B cell (primary cell): ENCODE data around the gene SH2D5. TPM values are rescaled to one million over a fixed set of nuclear protein-coding genes. Genes with fewer than 3 reads are reported as not detected.

Experiments used
- ATAC-seq: fragments of 200-7000 bp; cut with Tn5 transposase; one replicate; pipeline ENCODE4 v1.10.0; 2021; ENCODE audit warnings: low read depth, mild to moderate bottlenecking, moderate number of reproducible peaks, moderate library complexity
- CTCF ChIA-PET: fragments of 350-600 bp; sonication (Branson Sonifier 250); formaldehyde crosslinking; loops from one replicate; lab custom pipeline; 2021; ENCODE audit warnings: antibody characterized with exemption, inconsistent platforms; lab: Charles Lee
- POLR2A ChIA-PET: fragments of 350-600 bp; sonication (Branson Sonifier 250); formaldehyde crosslinking; loops from one replicate; lab custom pipeline; 2021; ENCODE audit warnings: antibody characterized with exemption; lab: Charles Lee
- DNase-seq: peaks from one replicate; pipeline ENCODE4 v3.0.0; 2013
- H2AFZ ChIP-seq: 2 replicates; pipeline ENCODE4 v1.6.1; 2012; ENCODE audit warnings: mild to moderate bottlenecking, low read depth, low read length; ENCODE audit not compliant: insufficient read depth, poor library complexity, severe bottlenecking
- H3K27ac ChIP-seq, 2 donors: 1 replicate in 1 of 2; 2 replicates in 1 of 2; pipeline ENCODE4 v1.5.1; 2012 to 2013; ENCODE audit warnings: low read length in 2 of 2, mild to moderate bottlenecking in 2 of 2, moderate library complexity in 1 of 2
- H3K27me3 ChIP-seq, 4 experiments: fragments of 200-600 bp in 1 of 4; sonication (generic) in 1 of 4; replicated peaks in 1 of 4; 1 replicate in 2 of 4; 2 replicates in 2 of 4; pipeline versions ENCODE4 v1.6.1 to v1.7.0; 2013 to 2016; ENCODE audit warnings: low read length in 3 of 4, mild to moderate bottlenecking in 2 of 4, mixed read lengths in 1 of 4, moderate library complexity in 1 of 4; ENCODE audit not compliant: insufficient read depth in 4 of 4, control insufficient read depth in 3 of 4; ENCODE audit errors: control extremely low read depth in 1 of 4
- H3K36me3 ChIP-seq, 2 experiments: replicated peaks in 1 of 2; 1 replicate in 1 of 2; 2 replicates in 1 of 2; pipeline versions ENCODE4 v1.6.1 to v1.7.1; 2013; ENCODE audit warnings: low read length in 1 of 2; ENCODE audit not compliant: insufficient read depth in 2 of 2, control insufficient read depth in 1 of 2; ENCODE audit errors: control extremely low read depth in 1 of 2, extremely low read depth in 1 of 2
- H3K4me1 ChIP-seq, 2 donors: fragments of 200-600 bp in 1 of 2; sonication (generic) in 1 of 2; 1 replicate in 1 of 2; 2 replicates in 1 of 2; pipeline versions ENCODE4 v1.5.1 to v1.6.1; 2013 to 2017; ENCODE audit warnings: low read length in 2 of 2; ENCODE audit not compliant: control insufficient read depth in 2 of 2, insufficient read depth in 2 of 2
- H3K4me2 ChIP-seq: replicated peaks from 2 replicates; pipeline ENCODE3; 2012; ENCODE audit warnings: mild to moderate bottlenecking, low read depth, low read length; ENCODE audit not compliant: poor library complexity, severe bottlenecking
- H3K4me3 ChIP-seq, 5 experiments: fragments of 200-600 bp in 1 of 5; sonication (generic) in 1 of 5; 1 replicate in 3 of 5; 2 replicates in 2 of 5; pipeline versions ENCODE4 v1.5.1 to v1.7.0; 2011 to 2016; ENCODE audit warnings: low read length in 4 of 5, mild to moderate bottlenecking in 4 of 5, low read depth in 2 of 5, control low read depth in 1 of 5, moderate library complexity in 1 of 5; ENCODE audit not compliant: insufficient read depth in 1 of 5; ENCODE audit errors: control extremely low read depth in 1 of 5, extremely low read depth in 1 of 5
- H3K79me2 ChIP-seq: fragments of 200-600 bp; sonication (generic); one replicate; pipeline ENCODE4 v1.6.0; 2016; ENCODE audit warnings: low read length; ENCODE audit not compliant: control insufficient read depth, insufficient read depth
- H3K9ac ChIP-seq: fragments of 200-600 bp; sonication (generic); 2 replicates; pipeline ENCODE4 v1.6.1; 2017; ENCODE audit warnings: mild to moderate bottlenecking, low read length, moderate library complexity
- H3K9me3 ChIP-seq, 3 donors: one replicate each; pipeline versions ENCODE4 v1.6.1 to v1.7.1; 2013; ENCODE audit warnings: low read length in 2 of 3; ENCODE audit not compliant: control insufficient read depth in 2 of 3, insufficient read depth in 1 of 3; ENCODE audit errors: control extremely low read depth in 1 of 3
- H4K20me1 ChIP-seq: 2 replicates; pipeline ENCODE4 v1.6.0; 2012; ENCODE audit warnings: mild to moderate bottlenecking, low read length; ENCODE audit not compliant: insufficient read depth, control insufficient read depth, poor library complexity, severe bottlenecking
- H3K27ac Mint-ChIP-seq: one replicate; pipeline ENCODE4 v1.8.0; 2021; ENCODE audit warnings: mixed read lengths
- H3K27me3 Mint-ChIP-seq: one replicate; pipeline ENCODE4 v1.8.0; 2021; ENCODE audit warnings: mixed read lengths
- H3K4me1 Mint-ChIP-seq: one replicate; pipeline ENCODE4 v1.8.0; 2021; ENCODE audit warnings: mixed read lengths
- H3K4me3 Mint-ChIP-seq: one replicate; pipeline ENCODE4 v1.8.0; 2021; ENCODE audit warnings: mixed read lengths
- H3K9me3 Mint-ChIP-seq: one replicate; pipeline ENCODE4 v1.8.0; 2022; ENCODE audit warnings: mixed read lengths; ENCODE audit not compliant: insufficient read depth
- EZH2 ChIP-seq: IDR thresholded peaks from 2 replicates; pipeline ENCODE4 v1.6.1; 2012; ENCODE audit warnings: borderline replicate concordance, low read depth, mild to moderate bottlenecking, moderate library complexity, low read length; ENCODE audit not compliant: insufficient read depth, poor library complexity, severe bottlenecking
- WGBS: methylation state at CpG from one replicate; pipeline ENCODE4 v1.1.5; 2013; ENCODE audit warnings: missing lambda C conversion rate; ENCODE audit not compliant: insufficient coverage; 5-methylcytosine and 5-hydroxymethylcytosine counted together
- intact Hi-C: fragments of 100-400 bp; cut with micrococcal nuclease; formaldehyde crosslinking; loops from one replicate; pipeline ENCODE4 v1.10.0; 2022
- polyA plus RNA-seq: library from polyadenylated mRNA; depleted of rRNA; stranded (reverse); fragments of >200 nt; gene quantifications from 2 replicates; pipeline ENCODE4 v1.2.3, GENCODE V29; 2012
- total RNA-seq, 2 donors: library from RNA; stranded (reverse); fragments of 120-200 nt in 1 of 2; gene quantifications; 1 replicate in 1 of 2; 2 replicates in 1 of 2; pipeline versions ENCODE4 v1.2.3 to v1.2.4, GENCODE V29; 2013 to 2022
- TF ChIP-seq, protein P1 (sequence below): fragments of 200-600 bp; IDR thresholded peaks from one replicate; pipeline ENCODE4 v1.8.0; 2022; ENCODE audit warnings: antibody characterized with exemption, mild to moderate bottlenecking

SH2D5 gene
- total and polyA plus RNA-seq, 2 donors (not counting 1 experiment from before 2014, with no cell fraction given): 0.30 TPM; not detected in 1

DNA sequence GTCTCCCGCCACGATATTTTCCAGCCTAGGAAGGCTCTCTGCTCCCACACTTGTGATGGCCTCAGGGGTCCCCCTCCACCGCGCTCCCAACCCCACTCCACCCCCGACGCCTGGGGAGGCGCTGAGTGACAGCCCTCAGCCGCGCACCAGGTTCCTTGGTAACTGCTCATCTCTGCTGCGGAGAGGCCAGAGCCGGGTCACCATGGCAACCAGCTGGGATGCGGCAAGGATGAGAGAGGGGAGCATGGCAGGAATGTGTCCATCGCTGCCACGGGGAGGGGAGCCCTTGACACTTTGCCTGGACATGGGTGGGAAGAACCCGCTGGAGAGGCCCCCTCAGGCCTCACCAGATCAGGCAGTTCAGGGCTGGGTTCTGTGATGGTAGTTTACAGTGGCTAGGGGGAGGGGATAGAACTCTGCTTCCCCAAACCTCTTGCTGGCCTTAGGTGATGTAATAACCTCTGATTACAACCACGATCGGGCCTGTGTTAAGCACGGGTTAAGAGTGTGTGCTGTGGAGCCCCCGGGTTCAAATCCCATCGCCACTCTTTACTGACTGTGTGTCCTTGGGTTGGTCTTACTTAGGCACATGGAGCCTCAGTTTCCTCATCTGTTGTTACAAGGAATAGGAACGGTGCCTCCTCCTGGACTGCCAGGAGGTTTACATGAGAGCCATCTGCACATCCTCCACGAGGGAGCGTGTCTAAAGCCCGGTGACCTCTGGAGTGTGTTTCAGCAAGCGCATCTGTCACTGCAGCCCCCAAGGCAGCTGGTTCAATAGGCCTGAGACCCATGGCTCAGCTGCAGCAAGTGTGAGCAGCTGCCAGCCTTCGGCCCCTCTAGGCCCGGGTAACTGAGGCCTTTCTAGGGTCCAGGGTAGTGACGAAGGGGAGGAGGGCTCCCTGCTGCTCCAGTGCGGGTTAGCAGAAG is 21.0 kb downstream of the SH2D5 start:
- 90% methylated on average over 23 of the region's 29 CpGs for WGBS

More for the DNA sequence above, 21.0 kb downstream of the SH2D5 start:
- POLR2A ChIA-PET: no interaction called here
- TF ChIP-seq EZH2: no peak
- TF ChIP-seq, protein P1, sequence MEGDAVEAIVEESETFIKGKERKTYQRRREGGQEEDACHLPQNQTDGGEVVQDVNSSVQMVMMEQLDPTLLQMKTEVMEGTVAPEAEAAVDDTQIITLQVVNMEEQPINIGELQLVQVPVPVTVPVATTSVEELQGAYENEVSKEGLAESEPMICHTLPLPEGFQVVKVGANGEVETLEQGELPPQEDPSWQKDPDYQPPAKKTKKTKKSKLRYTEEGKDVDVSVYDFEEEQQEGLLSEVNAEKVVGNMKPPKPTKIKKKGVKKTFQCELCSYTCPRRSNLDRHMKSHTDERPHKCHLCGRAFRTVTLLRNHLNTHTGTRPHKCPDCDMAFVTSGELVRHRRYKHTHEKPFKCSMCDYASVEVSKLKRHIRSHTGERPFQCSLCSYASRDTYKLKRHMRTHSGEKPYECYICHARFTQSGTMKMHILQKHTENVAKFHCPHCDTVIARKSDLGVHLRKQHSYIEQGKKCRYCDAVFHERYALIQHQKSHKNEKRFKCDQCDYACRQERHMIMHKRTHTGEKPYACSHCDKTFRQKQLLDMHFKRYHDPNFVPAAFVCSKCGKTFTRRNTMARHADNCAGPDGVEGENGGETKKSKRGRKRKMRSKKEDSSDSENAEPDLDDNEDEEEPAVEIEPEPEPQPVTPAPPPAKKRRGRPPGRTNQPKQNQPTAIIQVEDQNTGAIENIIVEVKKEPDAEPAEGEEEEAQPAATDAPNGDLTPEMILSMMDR: no peak
- Histone ChIP-seq H3K27ac (no peak overlapping the region), H3K4me2 (no peak overlapping the region), H4K20me1 (no peaks in the 10 kb centered on the region), H3K79me2 (no peaks in the 10 kb centered on the region), H3K27me3 (peaks cover 0 to 22% (median 7%) of the 10 kb centered on the region in 4 experiments), H3K4me1 (no peaks in the 10 kb centered on the region), H3K4me3 (no peak overlapping the region), H3K9ac (no peak overlapping the region), H3K9me3 (no peaks in the 10 kb centered on the region), H2AFZ (no peak overlapping the region), H3K36me3 (no peaks in the 10 kb centered on the region)
- CTCF ChIA-PET: no interaction called here
- no peak overlapping the region for H3K4me3 Mint-ChIP-seq
- no peak overlapping the region for H3K27ac Mint-ChIP-seq
- H3K9me3 Mint-ChIP-seq: peaks cover 2% of the 10 kb centered on the region
- intact Hi-C loops: no loop called here
- H3K27me3 Mint-ChIP-seq: peaks cover 18% of the 10 kb centered on the region
- ATAC-seq (no peak), DNase-seq (no peak)
- no peaks in the 10 kb centered on the region for H3K4me1 Mint-ChIP-seq
